Common myeloid progenitor, CD34-positive (primary cell): ENCODE data around the gene OR8B4.

Source experiments
- CTCF ChIA-PET: fragments of 350-600 bp; sonication (Branson Sonifier 250); formaldehyde crosslinking; loops from one replicate; lab custom pipeline; 2021; ENCODE audit warnings: antibody characterized with exemption; lab: Charles Lee
- POLR2A ChIA-PET: fragments of 350-600 bp; sonication (Branson Sonifier 250); formaldehyde crosslinking; loops from one replicate; lab custom pipeline; 2021; ENCODE audit warnings: antibody characterized with exemption; lab: Charles Lee
- DNase-seq, 3 donors: peaks; one replicate each; pipeline versions ENCODE4 v3.0.0 to v3.0.0-alpha.2; 2013
- H3K27ac ChIP-seq, 2 experiments: 1 replicate in 1 of 2; 2 replicates in 1 of 2; pipeline ENCODE4 v1.7.0; 2013; ENCODE audit warnings: inconsistent platforms in 2 of 2, low read length in 2 of 2, mild to moderate bottlenecking in 2 of 2, low read depth in 1 of 2, moderate library complexity in 1 of 2; ENCODE audit not compliant: severe bottlenecking in 2 of 2, insufficient read depth in 1 of 2, poor library complexity in 1 of 2
- H3K27me3 ChIP-seq, 5 experiments: replicated peaks in 2 of 5; 1 replicate in 3 of 5; 2 replicates in 2 of 5; pipeline versions ENCODE4 v1.6.1 to v1.7.0; 2013; ENCODE audit warnings: low read length in 4 of 5, mild to moderate bottlenecking in 2 of 5, moderate library complexity in 2 of 5, inconsistent platforms in 1 of 5; ENCODE audit not compliant: insufficient read depth in 5 of 5, control insufficient read depth in 4 of 5
- H3K36me3 ChIP-seq, 4 experiments: 1 replicate in 2 of 4; 2 replicates in 2 of 4; pipeline versions ENCODE4 v1.6.1 to v1.7.0; 2013; ENCODE audit warnings: low read length in 3 of 4, control low read depth in 1 of 4, mild to moderate bottlenecking in 1 of 4; ENCODE audit not compliant: control insufficient read depth in 4 of 4, insufficient read depth in 4 of 4
- H3K4me1 ChIP-seq, 4 experiments: 1 replicate in 3 of 4; 2 replicates in 1 of 4; pipeline versions ENCODE4 v1.6.1 to v1.7.1; 2013; ENCODE audit warnings: low read length in 3 of 4, mild to moderate bottlenecking in 3 of 4, control low read depth in 1 of 4, inconsistent platforms in 1 of 4, moderate library complexity in 1 of 4; ENCODE audit not compliant: control insufficient read depth in 4 of 4, insufficient read depth in 4 of 4; ENCODE audit errors: control extremely low read depth in 1 of 4
- H3K4me3 ChIP-seq, 7 experiments: 1 replicate in 4 of 7; 2 replicates in 3 of 7; pipeline versions ENCODE4 v1.5.1 to v1.7.0; 2013; ENCODE audit warnings: mild to moderate bottlenecking in 7 of 7, low read length in 6 of 7, moderate library complexity in 6 of 7, inconsistent platforms in 2 of 7, low read depth in 2 of 7, control low read depth in 1 of 7; ENCODE audit not compliant: insufficient read depth in 4 of 7, control insufficient read depth in 1 of 7; ENCODE audit errors: extremely low read depth in 1 of 7
- H3K9me3 ChIP-seq, 5 experiments: 1 replicate in 4 of 5; 2 replicates in 1 of 5; pipeline versions ENCODE4 v1.6.1 to v1.7.1; 2013; ENCODE audit warnings: low read length in 4 of 5, mild to moderate bottlenecking in 2 of 5, inconsistent platforms in 1 of 5, low read depth in 1 of 5, moderate library complexity in 1 of 5; ENCODE audit not compliant: control insufficient read depth in 4 of 5, insufficient read depth in 2 of 5; ENCODE audit errors: control extremely low read depth in 1 of 5
- WGBS: methylation state at CpG from one replicate; pipeline ENCODE4 v1.1.5; 2013; ENCODE audit not compliant: insufficient coverage; 5-methylcytosine and 5-hydroxymethylcytosine counted together

OR8B4 gene

GRCh38 chr11:124442847-124443246, 18.2 kb upstream of the OR8B4 start:
- WGBS, result 100% methylated on average over 1 of the region's 2 CpGs
- H3K4me1 ChIP-seq, result peaks cover 0 to 4% (median 0%) of the 10 kb centered on the region in 4 experiments
- H3K9me3 ChIP-seq, result no peaks in the 10 kb centered on the region
- no peak overlapping the region for H3K4me3 ChIP-seq
- no peak for DNase-seq
- no peaks in the 10 kb centered on the region for H3K36me3 ChIP-seq
- H3K27ac ChIP-seq, result no peak overlapping the region
- H3K27me3 ChIP-seq, result peaks cover 0 to 4% (median 0%) of the 10 kb centered on the region in 5 experiments
- ChIA-PET CTCF (interaction anchor here (1.3 to 2.3 kb wide), 2 partner anchors 11 kb away, joined by 3 to 5 read pairs; no protein-coding TSS in a partner anchor), POLR2A (no interaction called here)

- H3K27me3 ChIP-seq, result peaks cover 0 to 4% (median 0%) of the 10 kb centered on the region in 5 experiments
- no peak overlapping the region for H3K27ac ChIP-seq
- H3K4me3 ChIP-seq, result no peak overlapping the region
- H3K36me3 ChIP-seq, result no peaks in the 10 kb centered on the region
- DNase-seq, result no peak
- H3K4me1 ChIP-seq, result peaks cover 0 to 4% (median 0%) of the 10 kb centered on the region in 4 experiments
- CTCF ChIA-PET, result interaction anchor here (1.1 to 2.3 kb wide), 3 partner anchors 11 to 134 kb away, joined by 3 to 5 read pairs (median 3); no protein-coding TSS in a partner anchor
- WGBS, result 94% methylated on average over 6 of the region's 6 CpGs
- POLR2A ChIA-PET, result no interaction called here
- no peaks in the 10 kb centered on the region for H3K9me3 ChIP-seq
These were observed 17.8 kb upstream of the OR8B4 start for GRCh38 chr11:124442442-124442841.

GRCh38 chr11:124441519-124441918, 16.8 kb upstream of the OR8B4 start:
- Histone ChIP-seq H3K4me3 (no peak overlapping the region), H3K36me3 (no peaks in the 10 kb centered on the region), H3K4me1 (peaks cover 0 to 4% (median 0%) of the 10 kb centered on the region in 4 experiments), H3K9me3 (no peaks in the 10 kb centered on the region), H3K27ac (no peak overlapping the region), H3K27me3 (peaks cover 0 to 8% (median 0%) of the 10 kb centered on the region in 5 experiments)
- ChIA-PET POLR2A (no interaction called here), CTCF (interaction anchor here (1.1 to 2.3 kb wide), 2 partner anchors 12 to 135 kb away, joined by 3 to 5 read pairs; no protein-coding TSS in a partner anchor)
- WGBS, result 97% methylated on average over 7 of the region's 7 CpGs
- DNase-seq, result no peak

GRCh38 chr11:124441081-124441480, 16.4 kb upstream of the OR8B4 start:
- no peaks in the 10 kb centered on the region for H3K9me3 ChIP-seq
- CTCF ChIA-PET, result no interaction called here
- H3K4me3 ChIP-seq, result no peak overlapping the region
- no peak overlapping the region for H3K27ac ChIP-seq
- POLR2A ChIA-PET, result no interaction called here
- peaks cover 0 to 4% (median 0%) of the 10 kb centered on the region in 4 experiments for H3K4me1 ChIP-seq
- no peaks in the 10 kb centered on the region for H3K36me3 ChIP-seq
- H3K27me3 ChIP-seq, result peaks cover 0 to 8% (median 0%) of the 10 kb centered on the region in 5 experiments
- no peak for DNase-seq
- WGBS, result 98% methylated on average over 5 of the region's 5 CpGs

- Histone ChIP-seq H3K9me3 (no peaks in the 10 kb centered on the region), H3K27ac (no peak overlapping the region), H3K4me1 (peaks cover 0 to 4% (median 0%) of the 10 kb centered on the region in 4 experiments), H3K27me3 (peaks cover 0 to 8% (median 0%) of the 10 kb centered on the region in 5 experiments), H3K4me3 (no peak overlapping the region), H3K36me3 (no peaks in the 10 kb centered on the region)
- CTCF ChIA-PET, result interaction anchor here (0.9 kb wide), 1 partner anchor 12 kb away, joined by 3 read pairs; no protein-coding TSS in a partner anchor
- WGBS, result 73% methylated on average over 4 of the region's 4 CpGs
- no peak for DNase-seq
- POLR2A ChIA-PET, result no interaction called here
These were observed 15.9 kb upstream of the OR8B4 start for GRCh38 chr11:124440608-124441007.

GRCh38 chr11:124434699-124435098, 10.0 kb upstream of the OR8B4 start:
- CTCF ChIA-PET, result no interaction called here
- 100% methylated on average over 1 of the region's 2 CpGs for WGBS
- no peaks in the 10 kb centered on the region for H3K36me3 ChIP-seq

GRCh38 chr11:124429599-124429998, 4.9 kb upstream of the OR8B4 start:
- CTCF ChIA-PET, result interaction anchor here (1.2 to 1.4 kb wide), 3 partner anchors 13 to 54 kb away, joined by 3 to 5 read pairs (median 3); no protein-coding TSS in a partner anchor
- no peak for DNase-seq
- peaks cover 0 to 2% (median 0%) of the 10 kb centered on the region in 5 experiments for H3K27me3 ChIP-seq
- H3K9me3 ChIP-seq, result peaks cover 0 to 6% (median 2%) of the 10 kb centered on the region in 5 experiments
- H3K36me3 ChIP-seq, result no peaks in the 10 kb centered on the region
- 88% methylated on average over 1 of the region's 2 CpGs for WGBS
- POLR2A ChIA-PET, result interaction anchor here (0.7 kb wide), 1 partner anchor 38 kb away, joined by 3 read pairs; no protein-coding TSS in a partner anchor
- H3K4me3 ChIP-seq, result no peak overlapping the region
- no peak overlapping the region for H3K27ac ChIP-seq
- no peaks in the 10 kb centered on the region for H3K4me1 ChIP-seq

More at GRCh38 chr11:124434699-124435098, 10.0 kb upstream of the OR8B4 start:
- DNase-seq, result no peak
- H3K27me3 ChIP-seq, result peaks cover 0 to 8% (median 0%) of the 10 kb centered on the region in 5 experiments
- peaks cover 0 to 6% (median 0%) of the 10 kb centered on the region in 5 experiments for H3K9me3 ChIP-seq
- no peak overlapping the region for H3K4me3 ChIP-seq
- H3K27ac ChIP-seq, result no peak overlapping the region
- no peaks in the 10 kb centered on the region for H3K4me1 ChIP-seq
- POLR2A ChIA-PET, result no interaction called here
